HG03521 (cell line): ENCODE data around the gene ABCC10.
A peak's percentile ranks its signal among the peaks of the same experiment; 100 is the strongest.
"Not testable (repeated sequence)": the region's sequence is repeated elsewhere in the genome, so short reads cannot be mapped to it uniquely, and the experiment has no call there.

Source experiments
- ATAC-seq: cut with Tn5 transposase; IDR thresholded peaks from one replicate; pipeline ENCODE4 v1.9.1; 2021; ENCODE audit warnings: mild to moderate bottlenecking, moderate library complexity; ENCODE audit not compliant: unreplicated experiment

Gene ABCC10

GRCh38 chr6:43436577-43437282 is 9.4 kb downstream of the ABCC10 start:
- ATAC-seq: no peak

DNA sequence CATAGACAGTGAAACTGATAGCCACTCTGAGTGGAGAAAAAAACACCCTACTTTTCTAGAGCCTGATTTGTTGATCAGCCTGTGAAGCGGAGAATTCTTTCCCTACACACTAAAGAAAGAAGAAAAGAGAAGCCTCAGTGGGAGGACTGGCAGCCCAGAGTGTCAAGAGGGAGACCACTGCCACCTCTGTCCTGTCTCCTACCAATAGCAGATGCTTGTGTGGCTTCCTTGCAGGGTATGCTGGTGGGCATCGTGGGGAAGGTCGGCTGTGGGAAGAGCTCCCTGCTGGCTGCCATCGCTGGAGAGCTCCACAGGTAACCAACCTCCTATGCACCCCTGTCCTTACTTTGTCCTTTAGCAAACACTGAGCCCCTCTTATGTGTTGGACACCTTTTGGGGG is 10.4 kb downstream of the ABCC10 start:
- ATAC-seq: no peak

DNA sequence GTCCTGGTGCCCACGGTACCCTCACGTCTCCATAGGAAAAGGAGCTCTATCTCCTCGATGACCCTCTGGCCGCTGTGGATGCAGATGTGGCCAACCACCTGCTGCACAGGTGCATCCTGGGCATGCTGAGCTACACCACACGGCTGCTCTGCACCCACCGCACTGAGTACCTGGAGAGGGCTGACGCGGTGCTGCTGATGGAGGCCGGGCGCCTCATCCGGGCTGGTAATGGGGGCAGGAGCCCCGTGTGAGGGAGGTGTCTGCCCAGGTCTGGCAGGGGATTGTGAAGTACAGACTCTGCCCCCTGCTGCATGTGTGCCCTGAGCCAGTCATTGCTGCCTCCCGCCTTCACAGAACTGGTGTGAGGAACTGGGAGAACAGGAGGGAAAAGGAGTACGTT is 15.6 kb downstream of the ABCC10 start:
- no peak for ATAC-seq

GRCh38 chr6:43444036-43444435 is 16.7 kb downstream of the ABCC10 start:
- ATAC-seq: no peak

DNA sequence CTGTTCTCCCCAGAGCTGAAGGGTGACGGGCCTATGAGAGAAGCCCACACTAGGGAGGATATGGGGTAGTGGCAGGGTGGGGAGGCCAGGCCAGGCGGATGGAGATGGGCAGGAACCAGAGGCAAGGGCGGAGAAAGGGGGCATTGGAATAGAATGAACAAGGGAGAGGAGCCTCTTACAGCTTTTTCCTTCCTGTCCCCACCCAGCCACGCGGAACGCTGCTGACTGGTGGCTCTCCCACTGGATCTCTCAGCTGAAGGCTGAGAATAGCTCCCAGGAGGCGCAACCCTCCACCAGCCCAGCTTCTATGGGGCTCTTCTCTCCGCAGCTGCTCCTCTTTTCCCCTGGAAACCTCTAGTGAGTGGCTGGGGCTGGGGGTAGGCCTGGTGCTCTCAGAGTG is 17.2 kb downstream of the ABCC10 start:
- no peak for ATAC-seq

GRCh38 chr6:43445576-43445975 is 18.2 kb downstream of the ABCC10 start:
- no peak for ATAC-seq

DNA sequence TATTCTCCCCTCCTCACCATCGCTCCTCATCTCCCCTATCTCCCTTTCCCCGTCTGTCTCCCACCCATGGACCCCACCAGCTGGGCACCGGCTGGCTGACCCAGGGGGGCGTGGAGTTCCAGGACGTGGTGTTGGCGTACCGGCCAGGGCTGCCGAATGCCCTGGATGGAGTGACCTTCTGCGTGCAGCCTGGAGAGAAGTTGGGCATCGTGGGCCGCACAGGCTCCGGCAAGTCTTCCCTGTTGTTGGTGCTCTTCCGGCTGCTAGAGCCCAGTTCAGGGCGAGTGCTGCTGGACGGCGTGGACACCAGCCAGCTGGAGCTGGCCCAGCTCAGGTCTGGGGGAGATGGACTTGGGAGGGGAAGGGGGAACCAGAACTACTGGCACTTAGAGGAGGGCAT is 20.3 kb downstream of the ABCC10 start:
- ATAC-seq: no peak

DNA sequence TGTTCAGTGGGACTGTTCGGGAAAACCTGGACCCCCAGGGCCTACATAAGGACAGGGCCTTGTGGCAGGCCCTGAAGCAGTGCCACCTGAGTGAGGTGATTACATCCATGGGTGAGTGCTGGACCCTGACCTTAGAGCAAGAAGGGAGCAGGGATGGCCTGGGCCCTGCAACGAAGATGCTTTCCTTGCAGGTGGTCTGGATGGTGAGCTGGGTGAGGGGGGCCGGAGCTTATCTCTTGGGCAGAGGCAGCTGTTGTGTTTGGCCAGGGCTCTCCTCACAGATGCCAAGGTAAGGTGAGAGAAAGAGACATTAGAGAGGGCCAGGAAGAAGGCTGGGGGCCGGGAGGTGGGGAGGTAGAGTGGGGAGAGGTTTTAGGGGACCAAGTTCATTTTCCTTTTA is 21.6 kb downstream of the ABCC10 start:
- no peak for ATAC-seq

DNA sequence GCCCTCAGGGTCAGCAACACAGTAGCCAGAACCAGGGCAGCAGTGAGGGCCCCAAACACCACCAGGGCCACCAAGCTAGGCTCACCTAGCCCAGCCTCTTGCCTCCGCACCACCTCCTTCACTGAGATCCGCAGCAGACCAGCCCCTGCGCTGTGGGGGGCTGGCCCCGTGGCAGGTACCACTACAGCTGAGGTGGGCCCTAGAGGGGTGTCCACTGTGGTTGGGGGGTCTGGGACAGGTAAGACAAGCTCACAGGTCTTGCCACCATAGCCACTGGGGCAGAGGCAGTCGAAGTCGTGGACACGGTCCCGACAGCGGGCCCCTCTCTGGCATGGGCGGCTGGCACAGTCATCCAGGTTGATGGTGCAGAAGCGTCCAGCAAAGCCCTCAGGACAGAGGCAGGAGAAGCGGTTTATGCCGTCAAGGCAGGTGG is 23.4 kb downstream of the ABCC10 start:
- ATAC-seq: no peak

DNA sequence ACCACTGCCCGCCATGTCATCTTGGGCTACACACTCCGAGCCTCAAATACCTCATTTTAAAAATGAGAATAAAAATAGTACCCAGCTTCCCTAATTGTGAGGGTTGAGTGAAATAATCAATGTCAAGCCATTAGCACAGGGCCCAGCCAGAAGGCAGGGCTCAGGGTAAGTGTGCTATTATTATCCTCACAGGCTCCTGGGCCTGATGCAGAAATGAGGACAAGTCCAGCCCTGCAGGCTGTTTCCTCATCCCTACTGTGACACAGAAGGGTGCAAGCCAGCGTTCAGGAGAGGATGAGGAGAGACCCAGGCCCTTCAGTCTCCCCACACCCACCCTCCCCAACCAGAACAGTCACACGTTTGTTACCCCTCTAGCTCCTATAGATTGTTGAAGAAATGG is 24.0 kb downstream of the ABCC10 start:
- no peak for ATAC-seq

- no peak for ATAC-seq
These were observed 24.6 kb downstream of the ABCC10 start for GRCh38 chr6:43451939-43452338.

DNA sequence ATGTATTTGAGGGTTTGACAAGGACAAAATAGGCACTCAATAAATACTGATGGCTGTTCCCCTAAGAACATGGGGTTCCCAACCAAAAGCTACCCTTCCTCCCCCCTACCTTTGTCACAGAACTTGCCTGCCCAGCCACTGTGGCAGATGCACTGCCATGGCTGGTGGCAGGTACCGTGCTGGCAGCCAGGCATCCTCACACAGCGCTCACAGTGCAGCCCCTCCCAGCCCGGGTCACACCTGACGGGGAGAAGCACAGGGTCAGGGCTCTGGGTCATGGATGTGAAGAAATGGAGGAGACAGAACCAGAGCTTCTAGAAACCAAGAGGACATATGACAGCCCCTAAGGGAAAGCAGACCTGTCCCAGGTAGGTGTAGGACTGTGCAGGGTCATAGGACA is 25.6 kb downstream of the ABCC10 start:
- ATAC-seq: no peak

GRCh38 chr6:43453831-43454230 is 26.5 kb downstream of the ABCC10 start:
- no peak for ATAC-seq

- ATAC-seq: no peak
These were observed 27.0 kb downstream of the ABCC10 start for GRCh38 chr6:43454290-43454695.

GRCh38 chr6:43454696-43455530 is 27.6 kb downstream of the ABCC10 start:
- peak; percentile 66 for ATAC-seq

- no peak for ATAC-seq
These were observed 28.4 kb downstream of the ABCC10 start, which contains the start of gene DLK2 for GRCh38 chr6:43455531-43456428. DLK2 (minus strand) TSS chr6:43455548; CDS start chr6:43454825, 723 bp downstream.

DNA sequence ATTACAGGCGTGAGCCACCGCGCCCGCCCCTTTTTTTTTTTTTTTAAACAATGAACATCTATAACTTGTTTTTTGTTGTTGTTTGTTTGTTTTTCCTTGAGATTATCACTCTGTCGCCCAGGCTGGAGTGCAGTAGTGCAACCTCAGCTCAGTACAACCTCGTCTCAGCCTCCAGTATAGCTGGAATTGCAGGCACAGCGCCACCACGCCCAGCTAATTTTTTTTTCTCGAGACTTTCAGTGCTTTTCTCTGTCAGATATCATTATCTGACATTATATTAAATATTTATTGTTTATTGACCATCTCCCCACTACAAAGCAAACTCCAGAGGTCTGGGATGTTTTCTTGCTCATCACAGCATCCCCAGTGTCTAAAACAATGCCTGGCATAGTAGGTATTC is 30.3 kb downstream of the ABCC10 start:
- no peak for ATAC-seq

DNA sequence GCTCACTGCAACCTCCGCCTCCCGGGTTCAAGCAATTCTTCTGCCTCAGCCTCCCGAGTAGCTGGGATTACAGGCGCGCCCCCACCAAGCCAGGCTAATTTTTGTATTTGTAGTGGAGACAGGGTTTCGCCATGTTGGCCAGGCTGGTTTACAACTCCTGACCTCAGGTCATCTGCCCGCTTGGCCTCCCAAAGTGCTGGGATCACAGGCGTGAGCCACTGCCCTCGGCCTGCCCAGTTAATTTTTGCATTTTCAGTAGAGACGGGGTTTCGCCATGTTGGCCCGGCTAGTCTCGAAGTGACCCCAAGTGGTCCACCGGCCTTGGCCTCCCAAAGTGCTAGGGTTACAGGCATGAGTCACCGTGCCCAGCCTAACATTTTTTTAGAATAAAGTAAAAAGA is 30.8 kb downstream of the ABCC10 start:
- ATAC-seq: not testable (repeated sequence)

- no peak for ATAC-seq
These were observed 32.2 kb downstream of the ABCC10 start for GRCh38 chr6:43459535-43459934.

DNA sequence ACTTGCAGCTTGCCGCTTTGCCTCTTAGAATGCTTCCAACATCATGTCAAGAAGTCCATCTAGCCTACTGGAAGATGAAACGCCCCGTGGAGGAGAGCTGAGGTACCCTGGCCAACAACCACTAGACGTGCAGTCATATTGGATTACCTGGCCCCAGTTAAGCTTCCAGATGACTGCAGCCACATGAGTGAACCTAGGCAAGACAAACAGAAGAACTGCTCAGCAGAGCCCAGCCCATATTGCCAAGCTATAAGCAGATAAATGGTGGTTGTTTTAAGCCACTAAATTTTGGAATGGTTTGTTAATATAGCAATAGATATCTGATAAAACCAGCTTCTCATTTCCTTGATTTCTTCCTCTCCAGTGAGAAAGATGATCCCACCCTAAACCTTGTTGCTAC is 32.7 kb downstream of the ABCC10 start:
- no peak for ATAC-seq

DNA sequence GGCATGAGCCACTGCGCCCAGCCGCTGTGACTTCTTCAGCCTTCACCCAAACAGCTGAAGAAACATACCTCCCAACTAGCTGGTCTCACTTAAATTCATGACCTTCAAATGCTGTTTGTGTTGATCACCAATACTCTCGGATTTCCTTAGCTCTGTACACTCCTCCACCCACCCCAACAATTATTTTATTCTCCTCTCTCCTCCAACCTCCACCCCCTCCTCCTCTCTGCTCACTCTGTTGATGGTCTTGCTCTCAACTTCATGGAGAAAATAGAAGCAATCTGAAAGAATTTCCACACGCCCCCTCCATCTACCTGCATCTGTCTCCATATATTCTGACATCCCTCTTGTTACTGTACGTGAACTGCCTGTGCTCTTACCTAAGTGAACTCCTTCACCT is 34.6 kb downstream of the ABCC10 start:
- ATAC-seq: no peak
